ENCODE results near the gene PDZD8.

DNA sequence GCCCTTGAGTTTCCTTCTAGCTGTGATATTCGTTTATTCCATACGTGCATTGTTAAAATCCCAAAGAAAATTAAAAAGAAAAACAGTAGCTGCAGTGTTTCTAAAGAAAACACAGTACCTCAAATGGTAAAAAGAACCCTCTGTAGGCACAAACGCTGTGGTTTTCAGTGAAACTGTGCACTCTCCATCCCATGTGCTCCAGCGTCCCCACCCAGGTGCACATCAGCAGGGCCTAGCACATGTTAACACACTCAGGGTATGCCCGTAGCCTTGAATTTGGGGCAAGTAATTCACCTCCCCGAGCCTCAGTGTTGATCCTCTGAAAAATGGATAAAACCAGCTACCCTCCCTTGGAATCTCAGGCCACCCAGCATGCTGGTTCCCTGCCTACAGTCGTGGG, 124.8 kb downstream of the PDZD8 start:
- TF ChIP-seq POLR2A (IDR thresholded peaks at IDR 0.05), result no peak
- TF ChIP-seq, protein P1, sequence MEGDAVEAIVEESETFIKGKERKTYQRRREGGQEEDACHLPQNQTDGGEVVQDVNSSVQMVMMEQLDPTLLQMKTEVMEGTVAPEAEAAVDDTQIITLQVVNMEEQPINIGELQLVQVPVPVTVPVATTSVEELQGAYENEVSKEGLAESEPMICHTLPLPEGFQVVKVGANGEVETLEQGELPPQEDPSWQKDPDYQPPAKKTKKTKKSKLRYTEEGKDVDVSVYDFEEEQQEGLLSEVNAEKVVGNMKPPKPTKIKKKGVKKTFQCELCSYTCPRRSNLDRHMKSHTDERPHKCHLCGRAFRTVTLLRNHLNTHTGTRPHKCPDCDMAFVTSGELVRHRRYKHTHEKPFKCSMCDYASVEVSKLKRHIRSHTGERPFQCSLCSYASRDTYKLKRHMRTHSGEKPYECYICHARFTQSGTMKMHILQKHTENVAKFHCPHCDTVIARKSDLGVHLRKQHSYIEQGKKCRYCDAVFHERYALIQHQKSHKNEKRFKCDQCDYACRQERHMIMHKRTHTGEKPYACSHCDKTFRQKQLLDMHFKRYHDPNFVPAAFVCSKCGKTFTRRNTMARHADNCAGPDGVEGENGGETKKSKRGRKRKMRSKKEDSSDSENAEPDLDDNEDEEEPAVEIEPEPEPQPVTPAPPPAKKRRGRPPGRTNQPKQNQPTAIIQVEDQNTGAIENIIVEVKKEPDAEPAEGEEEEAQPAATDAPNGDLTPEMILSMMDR (IDR thresholded peaks at IDR 0.05), result no peak

All from adrenal gland (tissue), 5 donors.